ENCODE measurements around the gene CCNF. TPM values are rescaled to one million over a fixed set of nuclear protein-coding genes. Genes with fewer than 3 reads are reported as not detected.

Gene CCNF
- polyA plus RNA-seq, 1 donor (not counting 4 experiments of a cell fraction or from before 2014, with no cell fraction given): 3.5 TPM

GRCh38 chr16:2483939-2484897 lies 55.0 kb downstream of the CCNF start:
- dilution Hi-C loops (cut with MboI; ENCODE audit: extremely low pct_ligation_motif_present, low sequenced_read_pairs): no loop called here
- TF ChIP-seq CTCF (optimal IDR thresholded peaks at IDR 0.05 in 1 of 3, IDR thresholded peaks at IDR 0.05 in 1 of 3, conservative IDR thresholded peaks at IDR 0.05 in 1 of 3; ENCODE audit: extremely low read depth in 1 of 3, insufficient read depth in 2 of 3, low read length in 3 of 3) (no peak), EZH2 (IDR thresholded peaks at IDR 0.05; ENCODE audit: low read length) (no peak)
- Histone ChIP-seq H3K9ac (ENCODE audit: control insufficient read depth, extremely low read depth, insufficient read depth, low read length) (no peak overlapping the region), H3K4me2 (ENCODE audit: control insufficient read depth, extremely low read depth, insufficient read depth, low read depth, low read length) (no peak overlapping the region), H3K9me1 (ENCODE audit: control insufficient read depth, extremely low read depth, insufficient read depth, low read length) (no peaks in the 10 kb centered on the region), H3K4me1 (ENCODE audit: control insufficient read depth, extremely low read depth, insufficient read depth, low read length) (peaks cover 3% of the 10 kb centered on the region), H4K20me1 (ENCODE audit: control insufficient read depth, extremely low read depth, insufficient read depth, low read length) (no peaks in the 10 kb centered on the region), H3K9me3 (ENCODE audit: control insufficient read depth, low read depth, low read length) (no peaks in the 10 kb centered on the region), H3K79me2 (ENCODE audit: control insufficient read depth, insufficient read depth, low read length) (peaks cover 1% of the 10 kb centered on the region), H3K27ac (ENCODE audit: control insufficient read depth, insufficient read depth, low read length) (no peak overlapping the region), H3K27me3 (ENCODE audit: control insufficient read depth, extremely low read depth, insufficient read depth, low read length) (no peaks in the 10 kb centered on the region), H2AFZ (ENCODE audit: control insufficient read depth, low read length) (no peak overlapping the region), H3K36me3 (ENCODE audit: control insufficient read depth in 2 of 2, extremely low read depth in 1 of 2, insufficient read depth in 2 of 2, low read length in 2 of 2) (peaks cover 0 to under 1% of the 10 kb centered on the region in 2 experiments), H3K4me3 (ENCODE audit: control insufficient read depth in 2 of 3, extremely low read depth in 1 of 3, insufficient read depth in 2 of 3, low read depth in 1 of 3, low read length in 3 of 3) (no peak overlapping the region)
- no peak for FAIRE-seq
- DNase-seq (ENCODE audit: low read depth, low spot score): no peak

GRCh38 chr16:2484898-2485508 lies 55.8 kb downstream of the CCNF start:
- dilution Hi-C loops (cut with MboI; ENCODE audit: extremely low pct_ligation_motif_present, low sequenced_read_pairs): no loop called here
- no peaks in the 10 kb centered on the region for H3K27me3 ChIP-seq (ENCODE audit: control insufficient read depth, extremely low read depth, insufficient read depth, low read length)
- H4K20me1 ChIP-seq (ENCODE audit: control insufficient read depth, extremely low read depth, insufficient read depth, low read length): no peaks in the 10 kb centered on the region
- no peak overlapping the region for H3K9ac ChIP-seq (ENCODE audit: control insufficient read depth, extremely low read depth, insufficient read depth, low read length)
- no peak overlapping the region for H2AFZ ChIP-seq (ENCODE audit: control insufficient read depth, low read length)
- no peak overlapping the region for H3K4me2 ChIP-seq (ENCODE audit: control insufficient read depth, extremely low read depth, insufficient read depth, low read depth, low read length)
- DNase-seq (ENCODE audit: low read depth, low spot score): no peak
- peaks cover 3% of the 10 kb centered on the region for H3K4me1 ChIP-seq (ENCODE audit: control insufficient read depth, extremely low read depth, insufficient read depth, low read length)
- no peak for FAIRE-seq
- H3K9me1 ChIP-seq (ENCODE audit: control insufficient read depth, extremely low read depth, insufficient read depth, low read length): no peaks in the 10 kb centered on the region
- no peak for TF ChIP-seq EZH2 (IDR thresholded peaks at IDR 0.05; ENCODE audit: low read length)
- no peak for TF ChIP-seq CTCF (optimal IDR thresholded peaks at IDR 0.05 in 1 of 3, IDR thresholded peaks at IDR 0.05 in 1 of 3, conservative IDR thresholded peaks at IDR 0.05 in 1 of 3; ENCODE audit: extremely low read depth in 1 of 3, insufficient read depth in 2 of 3, low read length in 3 of 3)
- no peaks in the 10 kb centered on the region for H3K79me2 ChIP-seq (ENCODE audit: control insufficient read depth, insufficient read depth, low read length)
- H3K36me3 ChIP-seq (ENCODE audit: control insufficient read depth in 2 of 2, extremely low read depth in 1 of 2, insufficient read depth in 2 of 2, low read length in 2 of 2): no peaks in the 10 kb centered on the region
- no peak overlapping the region for H3K27ac ChIP-seq (ENCODE audit: control insufficient read depth, insufficient read depth, low read length)
- H3K9me3 ChIP-seq (ENCODE audit: control insufficient read depth, low read depth, low read length): no peaks in the 10 kb centered on the region
- no peak overlapping the region for H3K4me3 ChIP-seq (ENCODE audit: control insufficient read depth in 2 of 3, extremely low read depth in 1 of 3, insufficient read depth in 2 of 3, low read depth in 1 of 3, low read length in 3 of 3)

All from keratinocyte (primary cell).